ENCODE data around the gene MRC1.
A peak's percentile ranks its signal among the peaks of the same experiment; 100 is the strongest.

MRC1 gene

DNA sequence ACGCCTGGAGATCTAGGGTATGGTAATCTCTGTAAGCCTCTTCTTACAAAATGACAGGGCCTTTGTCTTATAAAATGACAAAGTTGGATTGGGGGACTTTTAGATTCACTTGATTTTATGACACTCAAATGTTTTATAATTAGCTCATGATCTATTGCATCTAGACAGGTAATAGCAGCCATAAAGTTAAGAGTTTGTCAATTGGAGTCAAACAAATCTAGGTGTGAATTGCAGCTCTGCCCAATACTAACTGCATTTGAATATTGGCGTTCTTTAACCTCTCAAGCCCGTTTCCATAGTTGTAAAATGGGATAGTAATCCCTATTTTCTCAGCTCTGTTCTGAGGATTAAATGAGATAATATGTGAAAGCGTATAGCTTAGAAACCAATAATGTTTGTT lies 14.1 kb upstream of the MRC1 start:
- DNase-seq = no peak

GRCh38 chr10:17795813-17796594 lies 13.1 kb upstream of the MRC1 start:
- DNase-seq = no peak

- no peak for DNase-seq
Observed at GRCh38 chr10:17801507-17801906, 7.6 kb upstream of the MRC1 start.

DNA sequence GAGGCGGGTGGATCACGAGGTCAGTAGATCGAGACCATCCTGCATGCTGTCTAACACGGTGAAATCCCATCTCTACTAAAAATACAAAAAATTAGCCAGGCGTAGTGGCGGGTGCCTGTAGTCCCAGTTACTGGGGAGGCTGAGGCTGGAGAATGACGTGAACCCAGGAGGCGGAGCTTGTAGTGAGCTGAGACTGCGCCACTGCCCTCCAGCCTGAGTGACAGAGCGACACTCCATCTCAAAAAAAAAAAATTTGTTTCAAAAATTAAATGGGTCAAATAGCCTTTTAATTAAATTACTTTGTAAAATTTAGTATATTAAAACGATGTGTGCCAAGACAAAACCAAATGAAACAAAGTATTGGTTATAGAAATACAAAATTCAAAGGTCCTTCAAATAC lies 6.8 kb upstream of the MRC1 start:
- DNase-seq = no peak

DNA sequence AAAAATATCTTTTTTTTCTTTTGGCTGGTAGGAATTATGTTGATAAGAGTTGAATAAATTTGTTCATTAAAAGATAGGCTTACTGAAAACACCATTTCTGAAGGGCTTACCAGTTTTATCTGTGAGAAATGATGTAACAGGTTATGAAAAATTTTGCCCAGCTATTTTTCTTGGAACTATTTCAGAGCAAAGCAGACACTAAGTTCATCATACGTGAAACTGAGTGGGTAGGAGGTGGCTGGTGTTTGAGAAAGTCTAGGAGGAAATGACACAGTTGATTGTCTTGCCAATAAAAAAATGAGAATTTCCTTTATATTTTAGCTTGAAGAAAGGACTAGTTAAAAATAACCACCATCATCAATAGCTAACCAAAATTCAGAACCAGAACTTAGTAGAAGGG lies 6.2 kb upstream of the MRC1 start:
- DNase-seq = no peak

GRCh38 chr10:17805330-17805729 lies 3.8 kb upstream of the MRC1 start:
- DNase-seq = no peak

GRCh38 chr10:17805921-17806577 lies 3.1 kb upstream of the MRC1 start:
- DNase-seq = no peak

DNA sequence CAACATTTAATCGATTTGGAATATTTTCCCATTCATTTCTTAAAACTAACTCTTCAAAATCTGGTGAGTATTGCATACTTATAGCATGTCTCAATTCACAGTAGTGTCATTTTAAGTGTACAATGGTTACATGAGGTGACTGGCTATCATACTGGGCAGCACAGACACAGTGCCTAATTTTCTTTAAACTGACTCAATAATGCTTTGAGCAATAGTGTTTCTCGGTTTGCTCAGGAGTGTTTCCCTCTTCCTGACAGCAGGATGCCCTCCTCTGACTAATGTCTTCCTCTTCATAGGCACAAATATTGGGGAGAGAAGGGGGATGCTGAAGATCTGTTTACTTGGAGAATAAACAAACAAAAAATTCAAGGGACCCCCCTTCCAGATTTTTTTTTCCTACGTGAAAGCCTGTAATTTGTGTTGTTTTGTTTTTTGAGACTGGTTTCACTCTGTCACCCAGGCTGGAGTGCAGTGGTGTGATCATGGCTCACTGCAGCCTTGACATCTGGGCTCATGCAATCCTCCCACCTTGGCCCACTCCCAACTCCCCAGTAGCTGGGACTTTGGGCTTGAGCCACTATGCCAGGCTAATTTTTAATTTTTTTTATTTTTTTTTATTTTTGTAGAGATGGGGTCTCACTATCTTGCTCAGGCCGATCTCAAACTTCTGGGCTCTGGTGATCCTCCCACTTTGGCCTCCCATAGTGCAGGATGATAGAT lies 2.2 kb downstream of the MRC1 start:
- no peak for DNase-seq

DNA sequence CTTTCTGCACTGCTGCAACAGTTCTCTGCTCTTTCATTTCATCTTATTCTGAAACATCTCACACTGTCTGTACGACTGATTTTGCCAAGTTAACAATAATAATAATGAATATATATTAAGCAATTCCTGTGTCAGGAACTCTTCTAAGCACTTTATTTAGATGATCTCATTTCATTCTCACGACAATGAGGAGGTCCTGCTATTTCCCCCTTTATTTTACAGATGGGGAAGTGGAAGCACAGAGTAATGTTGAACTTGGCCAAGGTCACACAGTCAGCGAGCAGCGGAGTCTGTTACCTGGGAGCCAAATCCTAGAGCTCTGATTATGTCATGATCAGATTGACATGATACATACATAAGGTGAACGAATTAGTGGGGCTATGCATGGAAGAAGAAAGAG lies 5.8 kb downstream of the MRC1 start:
- no peak for DNase-seq

DNA sequence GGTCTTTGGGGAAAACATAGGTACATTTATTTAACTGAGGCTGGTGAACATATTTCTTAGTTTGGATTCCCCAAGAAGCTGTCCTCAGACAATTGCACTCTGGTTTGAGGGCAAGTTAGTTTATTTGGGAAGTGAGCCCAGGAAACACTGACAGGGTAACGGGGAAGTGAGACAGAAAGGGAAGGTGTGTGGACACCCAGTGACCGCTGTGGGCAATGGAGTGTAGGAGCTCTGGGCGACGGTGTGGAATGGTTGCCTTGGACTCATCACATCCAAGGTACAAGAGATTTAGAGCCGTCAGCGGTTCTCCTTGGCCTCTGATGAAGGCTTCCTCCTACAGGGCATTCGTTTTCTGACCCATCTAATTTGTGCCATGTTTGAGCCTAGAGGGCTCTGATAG lies 7.1 kb downstream of the MRC1 start:
- DNase-seq = no peak

GRCh38 chr10:17817316-17817715 lies 8.2 kb downstream of the MRC1 start:
- DNase-seq = no peak

- DNase-seq = no peak
Observed at GRCh38 chr10:17817790-17818189, 8.6 kb downstream of the MRC1 start.

DNA sequence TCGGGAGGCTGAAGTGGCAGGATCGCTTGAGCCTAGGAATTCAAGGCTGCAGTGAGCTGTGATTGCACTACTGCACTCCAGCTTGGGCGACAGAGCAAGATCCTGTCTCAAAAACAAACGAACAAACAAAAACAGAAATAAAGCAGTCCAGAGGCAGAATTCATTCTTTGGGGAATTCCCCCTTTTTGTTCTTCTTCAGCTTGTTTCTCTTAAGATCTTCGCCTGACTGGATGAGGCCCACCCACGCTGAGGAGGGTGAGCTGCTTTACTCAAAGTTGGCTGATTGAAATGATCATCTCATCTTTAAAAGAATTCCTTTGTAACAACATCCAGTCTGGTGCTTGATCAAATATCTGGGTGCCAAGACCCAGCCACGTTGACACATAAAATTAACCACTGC lies 10.7 kb downstream of the MRC1 start:
- no peak for DNase-seq

DNA sequence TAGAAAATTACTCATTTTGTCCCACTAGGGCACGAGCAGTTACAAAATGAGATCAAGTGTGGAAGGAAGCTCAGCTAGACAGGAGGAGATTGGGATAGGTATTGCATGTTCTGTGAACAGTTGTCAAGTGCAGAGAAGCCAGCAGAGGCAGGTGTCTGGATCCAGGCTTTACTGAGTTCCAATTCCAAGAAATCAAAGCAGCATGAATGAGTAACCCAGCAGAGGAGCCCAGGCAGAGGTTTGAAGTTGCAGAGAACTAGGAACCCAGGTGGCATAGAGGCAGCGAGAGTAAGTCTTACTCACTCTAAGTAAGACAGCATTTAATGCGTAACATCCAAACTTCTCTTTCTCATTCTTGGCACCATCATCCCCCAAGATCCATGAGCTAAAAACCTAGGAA lies 11.8 kb downstream of the MRC1 start:
- DNase-seq = no peak

DNA sequence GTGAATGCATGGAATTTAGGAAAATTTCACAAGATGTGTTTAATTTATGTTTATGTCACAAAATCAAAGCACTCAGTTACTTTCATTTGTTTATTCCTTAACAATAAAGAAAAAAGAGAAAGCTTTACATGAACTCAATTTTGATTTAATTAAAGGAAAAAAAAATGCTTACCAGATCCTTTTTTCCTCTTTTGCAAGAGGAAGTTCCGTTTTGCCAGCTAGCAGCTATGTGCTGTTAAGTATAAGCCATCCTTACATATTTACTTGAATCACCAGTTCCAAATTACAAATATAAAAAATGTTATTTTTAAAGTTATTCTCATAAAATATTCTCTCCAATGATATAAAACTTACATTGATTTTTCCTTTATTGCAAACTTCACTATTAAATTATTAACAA lies 12.7 kb downstream of the MRC1 start:
- no peak for DNase-seq

GRCh38 chr10:17831341-17831740 lies 22.2 kb downstream of the MRC1 start:
- no peak for DNase-seq

GRCh38 chr10:17831896-17832295 lies 22.7 kb downstream of the MRC1 start:
- no peak for DNase-seq

- no peak for DNase-seq
Observed at GRCh38 chr10:17833656-17834055, 24.5 kb downstream of the MRC1 start.

DNA sequence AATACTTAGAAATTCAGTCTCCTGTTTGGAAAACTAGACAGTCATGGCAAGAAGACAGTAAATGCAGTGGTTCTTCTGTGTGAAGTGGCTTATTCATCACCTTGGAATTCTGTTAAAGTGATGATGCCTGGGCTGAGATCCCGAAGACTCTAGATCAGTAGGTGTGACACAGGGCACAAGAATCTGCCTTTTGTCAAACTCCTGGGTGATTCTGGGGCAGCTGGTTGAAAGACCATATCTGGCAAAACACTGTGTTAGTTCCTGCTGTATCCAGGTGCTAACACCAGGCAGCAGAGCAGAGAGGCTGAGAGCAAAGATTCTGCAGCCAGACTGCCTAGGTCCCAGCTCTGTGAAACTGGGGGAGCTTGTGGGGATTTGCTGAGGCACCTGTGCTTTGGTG lies 26.5 kb downstream of the MRC1 start:
- DNase-seq = no peak

GRCh38 chr10:17836942-17837341 lies 27.8 kb downstream of the MRC1 start:
- peak in 4 of 51 donors; percentile 4 to 9 (median 6) for DNase-seq

DNA sequence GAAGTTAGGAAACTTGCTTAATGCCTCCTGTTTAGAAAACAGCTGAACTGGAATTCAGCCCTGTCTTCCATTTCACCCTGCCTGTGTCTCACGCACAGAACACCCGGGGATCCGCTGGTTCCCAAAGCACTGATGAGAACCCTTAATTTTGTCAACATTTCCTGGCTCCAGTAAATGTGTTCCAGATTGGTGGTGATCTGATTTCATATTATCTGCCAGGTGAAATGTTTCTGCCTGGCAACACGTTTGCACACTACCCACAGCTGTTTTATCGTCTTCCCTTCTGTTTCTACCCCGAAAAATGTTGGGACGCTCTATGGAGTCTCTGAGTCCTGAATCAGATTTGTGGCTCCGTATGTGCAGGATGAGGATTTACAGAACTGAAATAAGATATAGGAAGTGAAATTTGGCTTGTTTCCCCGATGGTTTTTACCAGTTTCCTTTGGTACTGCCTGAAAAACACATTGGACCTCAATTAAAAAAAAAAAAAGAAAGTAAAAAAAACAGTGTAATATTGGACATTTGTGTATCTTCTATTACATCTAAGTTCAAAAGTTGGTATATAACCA lies 29.0 kb downstream of the MRC1 start:
- DNase-seq = no peak

GRCh38 chr10:17841050-17841449 lies 31.9 kb downstream of the MRC1 start:
- no peak for DNase-seq

Data from hypothalamus (tissue), 51 donors.